SK-N-SH (cell line): ENCODE results near the gene RALA. TPM values are rescaled to one million over a fixed set of nuclear protein-coding genes. Genes with fewer than 3 reads are reported as not detected.

Experiments used
- CTCF ChIA-PET: fragments of 300-600, 350-600 bp; formaldehyde crosslinking; extraction: SDS; loops from one replicate; lab custom pipeline; 2021; lab: Yijun Ruan, JAX
- POLR2A ChIA-PET: fragments of 350-600 bp; sonication (Branson Sonifier 250); formaldehyde crosslinking; extraction: SDS; loops from one replicate; lab custom pipeline; 2020; ENCODE audit warnings: antibody characterized with exemption, inconsistent platforms; lab: Yijun Ruan, JAX
- DNase-seq: peaks from one replicate; pipeline ENCODE4 v3.0.0; 2012
- H2AFZ ChIP-seq: fragments of 200-600 bp; sonication (generic); 2 replicates; pipeline ENCODE4 v1.8.1; 2016; ENCODE audit warnings: antibody characterized with exemption, mild to moderate bottlenecking, low read depth
- H3F3A ChIP-seq: fragments of 200-600 bp; sonication (generic); replicated peaks from 2 replicates; pipeline ENCODE3; 2016; ENCODE audit warnings: antibody characterized with exemption, mild to moderate bottlenecking; ENCODE audit not compliant: insufficient read depth
- H3K27ac ChIP-seq, 2 experiments: fragments of 200-500 bp in 1 of 2; fragments of 200-600 bp in 1 of 2; sonication (Bioruptor generic) in 1 of 2; sonication (generic), shearing (Covaris generic) in 1 of 2; 2 replicates each; pipeline versions ENCODE4 v1.5.1 to v1.6.1; 2014 to 2016; ENCODE audit warnings: low read depth in 2 of 2, inconsistent platforms in 1 of 2, low read length in 1 of 2, mild to moderate bottlenecking in 1 of 2, mixed read lengths in 1 of 2
- H3K27me3 ChIP-seq: fragments of 200-600 bp; sonication (generic), shearing (Covaris generic); 2 replicates; pipeline ENCODE4 v1.6.1; 2016; ENCODE audit warnings: mixed run types; ENCODE audit not compliant: insufficient read depth
- H3K36me3 ChIP-seq, 2 experiments: fragments of 200-500 bp in 1 of 2; fragments of 200-600 bp in 1 of 2; sonication (Bioruptor generic) in 1 of 2; sonication (generic) in 1 of 2; replicated peaks in 1 of 2; 2 replicates each; pipeline versions ENCODE3 to v1.5.1; 2014 to 2016; ENCODE audit warnings: low read length in 1 of 2, mild to moderate bottlenecking in 1 of 2; ENCODE audit not compliant: insufficient read depth in 2 of 2, control insufficient read depth in 1 of 2
- H3K4me1 ChIP-seq, 2 experiments: fragments of 200-500 bp in 1 of 2; fragments of 200-600 bp in 1 of 2; sonication (Bioruptor generic) in 1 of 2; sonication (generic), shearing (Covaris generic) in 1 of 2; 2 replicates each; pipeline versions ENCODE4 v1.5.1 to v1.6.1; 2014 to 2016; ENCODE audit warnings: low read depth in 1 of 2, low read length in 1 of 2, mixed run types in 1 of 2; ENCODE audit not compliant: insufficient read depth in 2 of 2, control insufficient read depth in 1 of 2
- H3K4me2 ChIP-seq: fragments of 200-600 bp; sonication (generic), shearing (Covaris generic); 2 replicates; pipeline ENCODE4 v1.6.1; 2017; ENCODE audit warnings: mixed run types
- H3K4me3 ChIP-seq, 2 experiments: fragments of 200-500 bp in 1 of 2; fragments of 200-600 bp in 1 of 2; sonication (Bioruptor generic) in 1 of 2; sonication (generic), shearing (Covaris generic) in 1 of 2; 2 replicates each; pipeline versions ENCODE4 v1.5.1 to v1.8.1; 2014 to 2016; ENCODE audit warnings: low read depth in 2 of 2, inconsistent platforms in 1 of 2, low read length in 1 of 2, mild to moderate bottlenecking in 1 of 2, mixed read lengths in 1 of 2, moderate library complexity in 1 of 2
- H3K79me2 ChIP-seq: fragments of 200-600 bp; sonication (generic); 2 replicates; pipeline ENCODE4 v1.8.1; 2017; ENCODE audit warnings: mild to moderate bottlenecking; ENCODE audit not compliant: insufficient read depth
- H3K9ac ChIP-seq: fragments of 200-600 bp; sonication (generic); 2 replicates; pipeline ENCODE4 v1.6.1; 2017; ENCODE audit warnings: mixed run types
- H3K9me2 ChIP-seq: fragments of 200-600 bp; sonication (generic); 2 replicates; pipeline ENCODE4 v1.6.1; 2017; ENCODE audit warnings: mixed run types
- H3K9me3 ChIP-seq: fragments of 200-600 bp; sonication (generic); 2 replicates; pipeline ENCODE4 v1.6.1; 2017; ENCODE audit warnings: mixed run types, mild to moderate bottlenecking, moderate library complexity
- H4K20me1 ChIP-seq: fragments of 200-600 bp; sonication (generic); 2 replicates; pipeline ENCODE4 v1.6.1; 2017; ENCODE audit warnings: mild to moderate bottlenecking, mixed run types; ENCODE audit not compliant: insufficient read depth
- ELF1 ChIP-seq: IDR thresholded peaks from 2 replicates; pipeline ENCODE4 v1.4.0; 2012
- EP300 ChIP-seq, 2 experiments: IDR thresholded peaks; 2 replicates each; pipeline versions ENCODE4 v1.4.0 to v1.6.1; 2012; ENCODE audit warnings: borderline replicate concordance in 1 of 2, low read depth in 1 of 2, low read length in 1 of 2
- EZH2phosphoT487 ChIP-seq: fragments of 200-600 bp; sonication (generic); IDR thresholded peaks from 2 replicates; pipeline ENCODE4 v1.6.1; 2017; ENCODE audit warnings: low read depth, mixed run types, mild to moderate bottlenecking, antibody characterized with exemption, moderate library complexity, borderline replicate concordance
- FOSL2 ChIP-seq: IDR thresholded peaks from 2 replicates; pipeline ENCODE4 v1.4.0; 2012; ENCODE audit warnings: low read depth, mild to moderate bottlenecking, moderate library complexity, borderline replicate concordance
- GABPA ChIP-seq: IDR thresholded peaks from 2 replicates; pipeline ENCODE4 v1.4.0; 2012; ENCODE audit warnings: low read depth, mild to moderate bottlenecking
- MXI1 ChIP-seq: IDR thresholded peaks from 2 replicates; pipeline ENCODE4 v1.6.1; 2012; ENCODE audit warnings: mild to moderate bottlenecking, low read depth, low read length, improper control_type of control experiment
- NFIC ChIP-seq: IDR thresholded peaks from 2 replicates; pipeline ENCODE4 v1.4.0; 2012; ENCODE audit warnings: borderline replicate concordance
- NRF1 ChIP-seq: IDR thresholded peaks from 2 replicates; pipeline ENCODE4 v1.6.1; 2012; ENCODE audit warnings: low read depth, mild to moderate bottlenecking, low read length
- POLR2AphosphoS5 ChIP-seq: IDR thresholded peaks from 2 replicates; pipeline ENCODE4 v1.6.1; 2012; ENCODE audit warnings: low read depth, low read length
- RAD21 ChIP-seq: IDR thresholded peaks from 2 replicates; pipeline ENCODE4 v1.6.1; 2012; ENCODE audit warnings: mild to moderate bottlenecking, low read length
- RXRA ChIP-seq: IDR thresholded peaks from 2 replicates; pipeline ENCODE4 v1.4.0; 2012; ENCODE audit warnings: low read depth, mild to moderate bottlenecking, borderline replicate concordance
- SIN3A ChIP-seq: IDR thresholded peaks from 2 replicates; pipeline ENCODE4 v1.6.1; 2012; ENCODE audit warnings: low read depth, mild to moderate bottlenecking, low read length, moderate library complexity, borderline replicate concordance
- SMC3 ChIP-seq: IDR thresholded peaks from 2 replicates; pipeline ENCODE4 v1.6.1; 2012; ENCODE audit warnings: low read depth, low read length, improper control_type of control experiment
- TAF1 ChIP-seq: IDR thresholded peaks from 2 replicates; pipeline ENCODE4 v1.6.1; 2012; ENCODE audit warnings: low read depth, mild to moderate bottlenecking, low read length, moderate library complexity, borderline replicate concordance
- TCF12 ChIP-seq: IDR thresholded peaks from 2 replicates; pipeline ENCODE4 v1.4.0; 2012
- WGBS: methylation state at CpG from one replicate; pipeline ENCODE4 v1.1.6; 2017; ENCODE audit warnings: low lambda C conversion rate; 5-methylcytosine and 5-hydroxymethylcytosine counted together
- polyA plus RNA-seq, 3 experiments: library from polyadenylated mRNA; depleted of rRNA; stranded (reverse); fragments of >200 nt; gene quantifications; 2 replicates each; pipeline ENCODE4 v1.2.3, GENCODE V29; 2012
- TF ChIP-seq, protein P1 (sequence below): fragments of 150-350 bp; IDR thresholded peaks from 2 replicates; pipeline ENCODE4 v1.6.1; 2017; ENCODE audit warnings: antibody characterized with exemption, low read length, low read depth, borderline replicate concordance
- TF ChIP-seq, protein P2 (sequence below): IDR thresholded peaks from 2 replicates; pipeline ENCODE4 v1.6.1; 2012; ENCODE audit warnings: mild to moderate bottlenecking, low read depth, low read length, moderate library complexity
- TF ChIP-seq, protein P3 (sequence below): IDR thresholded peaks from 2 replicates; pipeline ENCODE4 v1.4.0; 2012; ENCODE audit warnings: low read depth
- TF ChIP-seq, protein P4 (sequence below): IDR thresholded peaks from 2 replicates; pipeline ENCODE4; 2012

The RALA gene
- polyA plus RNA-seq, 1 of the 3 experiments (the other 2 are of a cell fraction) = 29.0 TPM

DNA sequence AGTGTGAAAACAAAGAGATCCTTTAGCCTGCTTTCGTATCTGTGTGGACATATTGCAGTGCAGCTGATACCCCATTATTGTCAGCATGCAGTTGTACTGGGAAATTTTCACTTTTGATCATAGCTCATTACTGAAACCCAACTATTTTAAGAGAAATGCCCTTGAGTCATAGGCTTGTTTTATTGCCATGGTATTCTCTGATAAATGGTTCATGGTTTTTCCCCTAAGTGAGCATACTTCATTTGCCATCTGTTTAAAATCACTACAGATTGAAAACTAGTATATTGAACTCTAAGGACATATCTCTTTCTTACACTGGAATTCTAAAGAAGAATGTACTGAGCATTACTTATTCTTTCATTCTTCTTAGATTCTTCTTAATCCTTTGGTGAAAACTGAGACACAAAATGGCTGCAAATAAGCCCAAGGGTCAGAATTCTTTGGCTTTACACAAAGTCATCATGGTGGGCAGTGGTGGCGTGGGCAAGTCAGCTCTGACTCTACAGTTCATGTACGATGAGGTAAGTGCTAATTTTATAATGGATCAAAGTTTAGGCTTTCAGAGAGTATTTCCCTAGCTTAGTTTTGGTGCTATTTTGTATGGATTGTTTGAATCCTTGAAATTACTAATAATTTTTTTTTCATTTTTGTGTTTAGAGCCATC lies 63.0 kb downstream of the RALA start (continued):
- TF ChIP-seq, protein P1, sequence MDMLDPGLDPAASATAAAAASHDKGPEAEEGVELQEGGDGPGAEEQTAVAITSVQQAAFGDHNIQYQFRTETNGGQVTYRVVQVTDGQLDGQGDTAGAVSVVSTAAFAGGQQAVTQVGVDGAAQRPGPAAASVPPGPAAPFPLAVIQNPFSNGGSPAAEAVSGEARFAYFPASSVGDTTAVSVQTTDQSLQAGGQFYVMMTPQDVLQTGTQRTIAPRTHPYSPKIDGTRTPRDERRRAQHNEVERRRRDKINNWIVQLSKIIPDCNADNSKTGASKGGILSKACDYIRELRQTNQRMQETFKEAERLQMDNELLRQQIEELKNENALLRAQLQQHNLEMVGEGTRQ = no peak
- 0 out of 2 replicates have a peak, but pooled peaks have one; percentile 22 for TF ChIP-seq NFIC
- TF ChIP-seq EP300 (IDR thresholded peaks at IDR 0.05; ENCODE audit: borderline replicate concordance in 1 of 2, low read depth in 1 of 2, low read length in 1 of 2) = peak in 1 of 2 experiments; percentile 66; a peak in 3 of 4 replicates
- peak; percentile 75 for TF ChIP-seq FOSL2
- TF ChIP-seq RXRA = peak; percentile 28; the same call in 1 of the 2 replicates
- TF ChIP-seq RAD21 = no peak
- TF ChIP-seq, protein P2, sequence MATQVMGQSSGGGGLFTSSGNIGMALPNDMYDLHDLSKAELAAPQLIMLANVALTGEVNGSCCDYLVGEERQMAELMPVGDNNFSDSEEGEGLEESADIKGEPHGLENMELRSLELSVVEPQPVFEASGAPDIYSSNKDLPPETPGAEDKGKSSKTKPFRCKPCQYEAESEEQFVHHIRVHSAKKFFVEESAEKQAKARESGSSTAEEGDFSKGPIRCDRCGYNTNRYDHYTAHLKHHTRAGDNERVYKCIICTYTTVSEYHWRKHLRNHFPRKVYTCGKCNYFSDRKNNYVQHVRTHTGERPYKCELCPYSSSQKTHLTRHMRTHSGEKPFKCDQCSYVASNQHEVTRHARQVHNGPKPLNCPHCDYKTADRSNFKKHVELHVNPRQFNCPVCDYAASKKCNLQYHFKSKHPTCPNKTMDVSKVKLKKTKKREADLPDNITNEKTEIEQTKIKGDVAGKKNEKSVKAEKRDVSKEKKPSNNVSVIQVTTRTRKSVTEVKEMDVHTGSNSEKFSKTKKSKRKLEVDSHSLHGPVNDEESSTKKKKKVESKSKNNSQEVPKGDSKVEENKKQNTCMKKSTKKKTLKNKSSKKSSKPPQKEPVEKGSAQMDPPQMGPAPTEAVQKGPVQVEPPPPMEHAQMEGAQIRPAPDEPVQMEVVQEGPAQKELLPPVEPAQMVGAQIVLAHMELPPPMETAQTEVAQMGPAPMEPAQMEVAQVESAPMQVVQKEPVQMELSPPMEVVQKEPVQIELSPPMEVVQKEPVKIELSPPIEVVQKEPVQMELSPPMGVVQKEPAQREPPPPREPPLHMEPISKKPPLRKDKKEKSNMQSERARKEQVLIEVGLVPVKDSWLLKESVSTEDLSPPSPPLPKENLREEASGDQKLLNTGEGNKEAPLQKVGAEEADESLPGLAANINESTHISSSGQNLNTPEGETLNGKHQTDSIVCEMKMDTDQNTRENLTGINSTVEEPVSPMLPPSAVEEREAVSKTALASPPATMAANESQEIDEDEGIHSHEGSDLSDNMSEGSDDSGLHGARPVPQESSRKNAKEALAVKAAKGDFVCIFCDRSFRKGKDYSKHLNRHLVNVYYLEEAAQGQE = no peak
- TF ChIP-seq NRF1 = no peak
- TF ChIP-seq, protein P3, sequence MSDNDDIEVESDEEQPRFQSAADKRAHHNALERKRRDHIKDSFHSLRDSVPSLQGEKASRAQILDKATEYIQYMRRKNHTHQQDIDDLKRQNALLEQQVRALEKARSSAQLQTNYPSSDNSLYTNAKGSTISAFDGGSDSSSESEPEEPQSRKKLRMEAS = no peak; the same call in 1 of the 2 replicates
- no peak for TF ChIP-seq TAF1
- TF ChIP-seq ELF1 = no peak
- no peak for TF ChIP-seq MXI1
- no peak for TF ChIP-seq SMC3

DNA sequence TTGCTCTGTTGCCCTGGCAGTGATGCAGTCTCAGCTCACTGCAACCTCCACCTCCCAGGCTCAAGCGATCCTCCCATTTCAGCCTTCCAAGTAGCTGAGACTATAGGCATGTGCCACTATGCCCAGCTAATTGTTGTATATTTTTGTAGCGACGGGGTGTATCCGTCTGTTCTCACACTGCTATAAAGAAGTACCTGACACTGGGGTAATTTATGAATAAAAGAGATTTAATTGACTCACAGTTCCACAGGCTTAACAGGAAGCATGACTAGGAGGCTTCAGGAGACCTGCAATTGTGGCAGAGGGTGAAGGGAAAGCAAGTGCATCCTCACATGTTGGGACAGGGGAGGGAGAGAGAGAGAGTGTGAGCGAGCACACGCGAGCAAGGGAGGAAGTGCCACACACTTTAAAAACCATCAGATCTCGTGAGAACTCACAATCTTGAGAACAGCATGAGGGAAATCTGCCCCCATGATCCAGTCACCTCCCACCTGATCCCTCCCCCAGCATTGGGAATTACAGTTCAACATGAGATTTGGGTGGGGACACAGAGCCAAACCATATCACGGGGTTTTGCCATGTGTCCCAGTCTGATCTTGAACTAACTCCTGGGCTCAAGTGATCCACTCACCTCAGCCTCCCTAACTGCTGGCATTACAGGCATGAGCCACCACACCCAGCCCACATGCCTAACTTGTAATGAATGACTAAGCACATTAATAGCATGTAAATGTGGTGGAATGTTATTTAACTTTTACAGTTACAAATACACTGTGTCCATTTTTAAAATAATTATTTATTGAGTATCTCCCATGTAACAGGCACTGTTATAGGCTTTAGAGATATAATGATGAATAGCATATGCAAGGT lies 65.5 kb downstream of the RALA start:
- WGBS = 95% methylated on average over 9 of the region's 9 CpGs
- no peak overlapping the region for H2AFZ ChIP-seq
- peaks cover 5 to 25% of the 10 kb centered on the region in 2 experiments for H3K4me1 ChIP-seq
- H3F3A ChIP-seq = peaks cover 42% of the 10 kb centered on the region
- H3K9me3 ChIP-seq = no peaks in the 10 kb centered on the region
- H3K9me2 ChIP-seq = no peaks in the 10 kb centered on the region; the same call in 1 of the 2 replicates
- DNase-seq = no peak
- ChIA-PET CTCF (interaction anchor here (1.0 kb wide), 1 partner anchor 108 kb away, joined by 3 read pairs; no protein-coding TSS in a partner anchor), POLR2A (interaction anchor here (0.7 kb wide), 1 partner anchor 12 kb away, joined by 4 read pairs; no protein-coding TSS in a partner anchor)
- H3K27ac ChIP-seq = peak overlapping the region in 1 of 2 experiments; percentile 3; a peak in 1 of 4 replicates
- H3K9ac ChIP-seq = no peak overlapping the region
- no peaks in the 10 kb centered on the region for H3K27me3 ChIP-seq
- H3K4me2 ChIP-seq = no peak overlapping the region
- peaks cover 88% of the 10 kb centered on the region for H3K79me2 ChIP-seq
- TF ChIP-seq POLR2AphosphoS5 = no peak
- TF ChIP-seq EZH2phosphoT487 = no peak
- TF ChIP-seq TAF1 = no peak
- TF ChIP-seq, protein P4, sequence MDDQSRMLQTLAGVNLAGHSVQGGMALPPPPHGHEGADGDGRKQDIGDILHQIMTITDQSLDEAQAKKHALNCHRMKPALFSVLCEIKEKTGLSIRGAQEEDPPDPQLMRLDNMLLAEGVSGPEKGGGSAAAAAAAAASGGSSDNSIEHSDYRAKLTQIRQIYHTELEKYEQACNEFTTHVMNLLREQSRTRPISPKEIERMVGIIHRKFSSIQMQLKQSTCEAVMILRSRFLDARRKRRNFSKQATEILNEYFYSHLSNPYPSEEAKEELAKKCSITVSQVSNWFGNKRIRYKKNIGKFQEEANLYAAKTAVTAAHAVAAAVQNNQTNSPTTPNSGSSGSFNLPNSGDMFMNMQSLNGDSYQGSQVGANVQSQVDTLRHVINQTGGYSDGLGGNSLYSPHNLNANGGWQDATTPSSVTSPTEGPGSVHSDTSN = no peak
- no peak for TF ChIP-seq GABPA
- no peak for TF ChIP-seq NFIC
- no peak for TF ChIP-seq SIN3A
- no peak for TF ChIP-seq TCF12
- no peak overlapping the region for H3K4me3 ChIP-seq
- peaks cover 29 to 55% of the 10 kb centered on the region in 2 experiments for H3K36me3 ChIP-seq
- peaks cover 17% of the 10 kb centered on the region for H4K20me1 ChIP-seq
